GM18873 (cell line): Measurements from ENCODE around the gene FEM1C.
"Not testable (repeated sequence)": the region's sequence is repeated elsewhere in the genome, so short reads cannot be mapped to it uniquely, and the experiment has no call there.

Experiments used
- ATAC-seq: cut with Tn5 transposase; IDR thresholded peaks from one replicate; pipeline ENCODE4 v1.9.1; 2021; ENCODE audit warnings: mild to moderate bottlenecking, moderate library complexity, moderate number of reproducible peaks; ENCODE audit not compliant: unreplicated experiment, low FRiP score

FEM1C gene

DNA sequence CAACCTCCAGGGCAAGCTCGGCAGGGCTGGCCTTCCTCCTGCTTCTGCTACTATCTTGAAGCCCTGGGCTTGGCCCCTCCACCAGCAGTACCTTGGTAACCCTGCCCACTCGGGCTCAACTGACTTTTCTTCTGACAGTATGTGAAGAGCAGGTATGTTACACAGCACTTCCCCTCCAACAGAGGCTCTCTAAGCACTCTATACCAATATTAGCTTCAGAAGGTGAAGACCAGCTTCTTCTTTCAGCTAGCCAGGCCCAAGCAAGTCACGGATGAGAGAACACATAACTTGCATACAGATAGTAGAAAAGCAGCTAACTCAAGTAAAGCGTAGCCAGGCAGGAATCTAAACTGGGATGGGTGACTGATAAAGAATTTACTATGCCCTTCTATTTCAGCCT lies 64.3 kb downstream of the FEM1C start:
- peak; percentile 58 for ATAC-seq

GRCh38 chr5:115479166-115479873 lies 65.3 kb downstream of the FEM1C start:
- not testable (repeated sequence) for ATAC-seq

- ATAC-seq, result no peak
Observed at GRCh38 chr5:115478281-115478680, 66.3 kb downstream of the FEM1C start.

DNA sequence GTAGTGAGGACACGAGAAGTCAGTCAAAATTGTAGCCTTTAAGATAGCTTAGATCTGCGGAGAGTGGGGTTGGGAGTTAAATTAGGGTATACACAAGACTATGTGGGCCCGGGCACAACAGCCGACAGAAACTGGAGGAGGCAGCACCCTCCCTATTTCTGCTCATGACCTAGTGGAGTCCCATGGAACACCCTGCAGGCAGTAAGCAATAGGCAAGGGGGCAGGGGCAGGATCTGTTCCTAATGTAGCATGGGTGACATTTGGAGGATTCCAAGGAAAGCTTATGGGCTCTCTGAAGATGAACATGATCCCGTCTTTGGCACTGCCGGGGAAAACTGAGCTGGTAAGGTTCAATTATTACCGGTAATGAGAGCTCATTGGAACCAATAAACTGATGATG lies 67.0 kb downstream of the FEM1C start:
- ATAC-seq, result no peak

- ATAC-seq, result no peak
Observed at GRCh38 chr5:115475788-115476187, 68.8 kb downstream of the FEM1C start.

DNA sequence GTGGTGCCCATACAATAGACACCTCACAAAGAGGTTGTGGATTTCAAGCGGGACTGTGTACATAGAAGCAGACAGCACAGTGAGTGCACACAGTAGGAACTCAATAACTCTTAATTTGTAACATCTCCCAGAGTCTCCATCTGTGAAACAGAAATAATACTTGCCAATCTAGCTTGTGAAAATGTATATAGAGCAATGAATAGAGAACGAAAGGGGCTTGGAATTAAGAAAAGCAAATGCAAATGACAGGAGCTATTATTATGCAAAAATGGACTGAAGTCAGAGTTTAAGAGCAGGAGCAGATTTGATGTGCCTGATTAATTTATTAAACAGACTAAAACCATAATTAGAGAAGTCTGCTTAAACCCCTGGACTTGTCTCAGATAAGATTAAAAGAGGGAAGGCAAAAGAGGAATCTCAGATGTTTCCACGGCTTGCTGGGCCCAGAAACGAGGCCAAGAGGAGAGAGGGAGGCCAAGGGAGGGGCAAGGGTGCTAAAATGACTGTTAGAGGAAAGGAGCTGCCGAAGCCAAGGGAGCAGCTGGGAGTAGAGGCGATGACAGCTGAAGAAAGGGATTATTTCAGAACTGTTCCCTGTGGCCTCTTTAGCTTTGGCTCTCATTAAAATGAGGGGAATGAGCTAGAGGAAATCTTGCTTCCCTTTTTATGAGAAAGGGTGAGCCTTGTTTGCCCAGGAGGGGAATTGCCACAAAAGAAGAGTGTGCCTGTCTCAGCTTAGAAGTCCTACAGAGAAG lies 72.1 kb downstream of the FEM1C start:
- ATAC-seq, result no peak

DNA sequence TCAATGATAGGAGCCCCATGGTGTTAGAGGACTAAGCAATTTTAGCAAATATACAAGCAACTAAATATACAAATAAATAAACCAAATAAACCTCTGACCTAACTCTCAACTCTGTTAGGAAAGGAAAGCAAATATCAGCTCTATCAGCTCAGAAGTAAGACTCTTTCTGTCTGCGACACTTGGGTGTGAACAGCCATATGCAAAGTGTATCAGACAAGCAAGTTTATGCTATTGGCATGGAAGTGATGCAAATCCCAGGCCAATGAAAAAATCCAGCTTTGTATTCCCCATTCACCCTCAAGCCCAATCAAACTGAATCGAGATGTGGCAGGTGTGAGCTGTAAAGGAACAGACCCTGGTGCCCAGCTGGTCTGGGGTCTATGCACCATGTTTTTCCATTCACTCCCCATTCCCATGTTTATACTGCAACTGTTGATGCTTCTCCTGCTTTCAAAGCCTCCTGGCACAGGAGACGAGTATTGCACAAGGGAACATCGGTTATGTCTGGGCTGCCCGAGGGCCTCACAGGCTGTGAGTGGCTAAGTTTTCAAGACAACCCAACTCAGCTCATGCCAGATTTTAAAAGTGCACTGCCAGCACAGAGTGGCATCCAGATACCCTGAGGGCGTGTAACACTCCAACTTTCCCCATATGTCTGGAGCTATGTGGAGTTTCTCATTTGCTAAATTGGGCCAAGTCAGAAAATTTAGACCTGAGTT lies 73.1 kb downstream of the FEM1C start:
- no peak for ATAC-seq

- no peak for ATAC-seq
Observed at GRCh38 chr5:115470921-115471320, 73.7 kb downstream of the FEM1C start.
